ENCODE results near the gene CTAGE1.
"Not testable (repeated sequence)": the region's sequence is repeated elsewhere in the genome, so short reads cannot be mapped to it uniquely, and the experiment has no call there.

CTAGE1 gene

GRCh38 chr18:22434973-22435608, 17.4 kb upstream of the CTAGE1 start:
- no peak for DNase-seq (ENCODE audit: low spot score)

GRCh38 chr18:22433956-22434355, 16.2 kb upstream of the CTAGE1 start:
- DNase-seq (ENCODE audit: low spot score), result no peak

- no peak for DNase-seq (ENCODE audit: low spot score)
Observed at GRCh38 chr18:22432657-22433137, 15.0 kb upstream of the CTAGE1 start.

GRCh38 chr18:22429564-22429963, 11.8 kb upstream of the CTAGE1 start:
- DNase-seq (ENCODE audit: low spot score), result no peak

GRCh38 chr18:22428672-22429071, 11.0 kb upstream of the CTAGE1 start:
- DNase-seq (ENCODE audit: low spot score), result no peak

GRCh38 chr18:22427822-22428549, 10.3 kb upstream of the CTAGE1 start:
- no peak for DNase-seq (ENCODE audit: low spot score)

- DNase-seq (ENCODE audit: low spot score), result no peak
Observed at GRCh38 chr18:22424565-22424963, 6.8 kb upstream of the CTAGE1 start.

- no peak for DNase-seq (ENCODE audit: low spot score)
Observed at GRCh38 chr18:22423878-22424564, 6.3 kb upstream of the CTAGE1 start.

GRCh38 chr18:22422909-22423548, 5.3 kb upstream of the CTAGE1 start:
- peak; percentile 32 for DNase-seq (ENCODE audit: low spot score)

GRCh38 chr18:22420652-22421051, 2.9 kb upstream of the CTAGE1 start:
- no peak for DNase-seq (ENCODE audit: low spot score)

- DNase-seq (ENCODE audit: low spot score), result no peak
Observed at GRCh38 chr18:22412176-22412911, 5.4 kb downstream of the CTAGE1 start.

- DNase-seq (ENCODE audit: low spot score), result no peak
Observed at GRCh38 chr18:22411446-22411845, 6.3 kb downstream of the CTAGE1 start.

- DNase-seq (ENCODE audit: low spot score), result no peak
Observed at GRCh38 chr18:22410126-22410525, 7.6 kb downstream of the CTAGE1 start.

- DNase-seq (ENCODE audit: low spot score), result no peak
Observed at GRCh38 chr18:22409445-22409844, 8.3 kb downstream of the CTAGE1 start.

GRCh38 chr18:22408059-22408458, 9.7 kb downstream of the CTAGE1 start:
- DNase-seq (ENCODE audit: low spot score), result no peak

- no peak for DNase-seq (ENCODE audit: low spot score)
Observed at GRCh38 chr18:22405142-22405541, 12.6 kb downstream of the CTAGE1 start.

GRCh38 chr18:22403950-22404349, 13.8 kb downstream of the CTAGE1 start:
- no peak for DNase-seq (ENCODE audit: low spot score)

GRCh38 chr18:22399949-22400348, 17.8 kb downstream of the CTAGE1 start:
- DNase-seq (ENCODE audit: low spot score), result no peak

GRCh38 chr18:22398464-22398863, 19.3 kb downstream of the CTAGE1 start:
- no peak for DNase-seq (ENCODE audit: low spot score)

GRCh38 chr18:22394428-22394827, 23.3 kb downstream of the CTAGE1 start:
- DNase-seq (ENCODE audit: low spot score), result no peak

- DNase-seq (ENCODE audit: low spot score), result not testable (repeated sequence)
Observed at GRCh38 chr18:22393164-22393563, 24.6 kb downstream of the CTAGE1 start.
